GM19099 (cell line): Measurements from ENCODE around the gene DCAF15.

ENCODE experiments used
- POLR2A ChIP-seq: IDR thresholded peaks from 3 replicates; pipeline ENCODE4 v1.6.1; 2011; ENCODE audit warnings: low read depth; ENCODE audit not compliant: insufficient read length; ENCODE audit errors: extremely low read depth

Gene DCAF15

GRCh38 chr19:13964776-13965175, 12.5 kb downstream of the DCAF15 start:
- no peak for TF ChIP-seq POLR2A

- TF ChIP-seq POLR2A = no peak
These were observed 13.1 kb downstream of the DCAF15 start for GRCh38 chr19:13965377-13965896.

GRCh38 chr19:13965926-13966683, 13.8 kb downstream of the DCAF15 start:
- TF ChIP-seq POLR2A = no peak

- TF ChIP-seq POLR2A = no peak
These were observed 14.4 kb downstream of the DCAF15 start for GRCh38 chr19:13966684-13967128.

GRCh38 chr19:13968383-13968935, 16.1 kb downstream of the DCAF15 start:
- no peak for TF ChIP-seq POLR2A

- TF ChIP-seq POLR2A = no peak
These were observed 16.7 kb downstream of the DCAF15 start for GRCh38 chr19:13968999-13969398.

- TF ChIP-seq POLR2A = no peak
These were observed 17.6 kb downstream of the DCAF15 start for GRCh38 chr19:13969897-13970296.

- TF ChIP-seq POLR2A = no peak
These were observed 20.3 kb downstream of the DCAF15 start for GRCh38 chr19:13972368-13973155.

GRCh38 chr19:13974073-13974472, 21.8 kb downstream of the DCAF15 start:
- no peak for TF ChIP-seq POLR2A

- TF ChIP-seq POLR2A = no peak
These were observed 23.6 kb downstream of the DCAF15 start for GRCh38 chr19:13975870-13976269.

GRCh38 chr19:13976446-13976845, 24.1 kb downstream of the DCAF15 start:
- no peak for TF ChIP-seq POLR2A

- TF ChIP-seq POLR2A = no peak
These were observed 25.5 kb downstream of the DCAF15 start for GRCh38 chr19:13977803-13978202.

GRCh38 chr19:13978351-13979243, 26.3 kb downstream of the DCAF15 start:
- no peak for TF ChIP-seq POLR2A

GRCh38 chr19:13979244-13979615, 26.9 kb downstream of the DCAF15 start:
- TF ChIP-seq POLR2A = no peak

GRCh38 chr19:13979686-13980085, 27.4 kb downstream of the DCAF15 start:
- TF ChIP-seq POLR2A = no peak
